NAMALWA (cell line): Measurements from ENCODE around the gene TMEM141.
"Not testable (repeated sequence)": the region's sequence is repeated elsewhere in the genome, so short reads cannot be mapped to it uniquely, and the experiment has no call there.

Source experiments
- DNase-seq: peaks from one replicate; pipeline ENCODE4 v3.0.0-alpha.2; 2015; ENCODE audit warnings: low spot score

The TMEM141 gene

DNA sequence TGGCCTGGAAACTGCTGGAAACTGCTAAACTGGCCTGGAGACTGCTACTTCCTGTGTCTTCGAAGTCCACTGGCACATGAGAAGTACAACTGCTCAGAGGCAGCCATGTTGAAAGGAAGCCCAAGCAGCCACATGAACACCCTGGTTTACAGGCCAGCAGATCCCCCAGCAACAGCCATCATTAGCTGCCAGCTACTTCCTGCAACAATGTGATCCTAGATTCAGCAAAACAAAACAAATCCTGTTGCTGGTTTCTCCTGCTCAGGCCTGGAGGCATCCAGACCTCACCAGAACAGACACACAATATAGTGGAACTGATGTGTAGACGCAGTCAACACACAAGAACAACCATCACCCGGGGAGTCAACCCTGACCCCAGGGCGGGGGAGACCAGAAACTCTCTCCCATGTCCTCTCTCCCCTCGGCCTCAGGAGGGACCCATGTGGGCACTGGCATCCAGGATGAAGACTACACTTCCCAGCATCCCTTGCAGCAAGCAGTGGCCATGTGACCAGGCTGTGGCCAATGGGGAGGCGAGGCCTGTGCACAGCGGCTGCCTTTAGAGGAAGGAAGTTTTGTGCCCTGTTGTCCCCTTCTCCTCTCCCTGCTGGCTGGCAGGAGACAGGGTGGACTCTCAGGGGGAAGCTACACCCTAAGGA lies 17.6 kb upstream of the TMEM141 start:
- peak; percentile 91 for DNase-seq

DNA sequence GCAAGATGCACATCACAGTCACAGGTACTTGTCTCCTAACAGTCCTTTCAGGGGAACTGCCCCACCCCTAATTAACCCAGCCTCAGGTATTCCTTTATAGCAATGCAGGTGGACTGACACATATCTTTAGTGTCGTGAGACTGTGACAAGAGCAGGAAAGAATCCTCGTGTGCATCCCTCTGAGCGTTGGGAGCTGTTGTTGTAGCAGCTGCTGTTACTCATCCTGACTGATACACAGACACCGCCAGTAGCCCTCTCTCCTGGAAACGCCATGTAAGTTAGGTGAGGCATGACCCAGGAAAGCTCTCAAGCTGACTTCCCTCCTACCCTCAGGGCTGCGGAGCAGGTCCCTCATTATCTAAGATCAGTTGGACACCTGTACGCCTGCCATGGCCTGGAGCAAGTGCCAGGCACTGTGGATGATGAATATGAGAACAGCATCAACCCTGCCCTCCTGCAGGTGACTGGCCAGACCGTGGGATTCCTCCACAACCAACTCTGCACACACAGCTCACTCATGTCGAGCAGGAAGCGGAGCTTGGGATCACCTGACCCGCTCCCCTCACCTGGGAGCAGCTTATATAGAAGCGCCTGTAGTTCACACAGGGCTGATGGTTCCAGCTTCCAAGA lies 16.6 kb upstream of the TMEM141 start:
- no peak for DNase-seq

DNA sequence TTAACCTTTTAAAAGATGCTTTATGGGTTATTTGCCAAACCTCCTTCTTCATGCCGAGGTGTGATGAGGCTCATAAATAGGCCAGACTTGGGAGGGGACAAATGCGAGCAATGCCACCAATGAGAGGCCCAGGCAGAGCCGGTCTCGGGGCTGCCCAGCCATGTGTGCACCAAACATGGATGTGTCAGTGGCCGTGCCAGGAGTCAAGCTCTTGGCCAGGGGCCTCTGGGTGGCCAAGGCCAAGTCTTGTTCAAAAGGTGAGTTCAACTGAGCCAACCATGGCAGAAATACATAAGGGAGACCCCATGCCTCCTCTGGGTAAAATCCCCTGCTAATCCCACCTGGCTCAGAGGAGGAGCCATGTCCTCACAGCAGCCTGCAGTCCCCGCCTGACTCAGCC lies 16.0 kb upstream of the TMEM141 start:
- DNase-seq = no peak

DNA sequence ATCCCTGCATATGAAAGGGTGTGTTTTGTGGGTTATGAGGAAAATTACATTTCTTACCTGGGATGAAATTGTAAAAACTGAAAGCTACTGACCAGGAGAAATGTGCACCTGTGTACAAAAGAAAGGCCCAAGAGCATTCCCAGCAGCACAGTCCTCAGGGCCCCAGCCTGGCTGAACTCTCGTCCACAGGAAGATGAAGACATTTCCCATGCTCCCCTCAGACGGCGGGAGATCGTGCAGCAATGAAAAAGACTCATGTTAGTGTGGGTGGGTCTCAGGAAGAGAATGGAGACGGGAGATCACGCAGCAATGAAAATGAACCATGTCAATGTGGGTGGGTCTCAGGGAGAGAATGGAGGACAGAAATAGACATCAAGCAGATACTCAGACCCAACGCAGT lies 14.2 kb upstream of the TMEM141 start:
- DNase-seq = no peak

DNA sequence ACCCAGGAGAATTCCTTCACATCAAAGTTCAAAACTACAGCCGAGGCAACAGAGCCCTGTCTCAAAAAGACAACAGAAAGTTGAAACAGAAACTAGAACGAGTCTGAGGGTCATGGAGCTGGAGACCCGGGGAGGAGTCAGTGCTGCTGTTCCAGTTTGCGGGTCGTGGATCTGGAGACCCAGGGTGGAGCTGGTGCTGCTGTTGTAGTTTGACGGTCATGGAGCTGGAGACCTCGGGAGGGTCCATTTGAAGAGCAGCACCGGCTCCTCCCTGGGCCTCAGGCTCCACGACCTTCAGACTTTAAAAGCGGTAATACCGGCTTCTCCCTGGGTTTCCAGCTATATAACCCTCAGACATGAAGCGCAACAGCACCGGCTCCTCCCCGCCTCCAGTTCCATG lies 13.8 kb upstream of the TMEM141 start:
- DNase-seq = no peak

DNA sequence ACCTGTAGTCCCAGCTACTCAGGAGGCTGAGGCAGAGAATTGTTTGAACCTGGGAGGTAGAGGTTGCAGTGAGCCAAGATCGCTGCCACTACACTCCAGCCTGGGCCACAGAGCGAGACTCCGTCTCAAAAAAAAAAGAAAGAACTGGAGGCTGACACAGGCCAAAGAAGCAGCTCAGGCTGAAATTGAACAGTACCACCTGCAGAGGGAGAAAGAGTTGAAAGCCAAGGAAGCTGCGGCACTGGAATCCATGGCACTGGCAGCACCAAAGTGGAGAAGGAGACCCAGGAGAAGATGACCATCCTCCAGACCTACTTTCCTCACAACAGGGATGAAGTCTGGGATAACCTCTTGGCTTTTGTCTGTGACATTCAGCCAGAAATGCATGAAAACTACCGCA lies 11.3 kb upstream of the TMEM141 start:
- no peak for DNase-seq

DNA sequence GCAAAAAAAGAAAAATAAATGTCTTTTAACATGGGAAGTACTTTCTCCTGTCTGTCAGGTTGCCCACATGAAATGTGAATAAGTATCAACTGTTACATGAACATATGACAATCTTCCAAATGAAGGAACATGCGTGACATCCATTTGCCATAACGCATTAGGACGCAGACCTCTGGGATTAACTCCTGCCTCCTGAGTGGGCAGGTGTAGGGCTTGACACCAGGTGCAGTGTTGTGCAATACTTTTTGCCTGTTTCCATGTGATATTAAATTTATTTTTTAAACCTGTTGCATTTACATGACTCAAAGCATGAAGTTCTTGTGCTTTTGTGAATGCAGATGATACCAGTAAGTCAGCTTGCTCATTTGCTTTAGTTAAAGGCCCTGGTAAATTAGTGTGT lies 8.7 kb upstream of the TMEM141 start:
- no peak for DNase-seq

DNA sequence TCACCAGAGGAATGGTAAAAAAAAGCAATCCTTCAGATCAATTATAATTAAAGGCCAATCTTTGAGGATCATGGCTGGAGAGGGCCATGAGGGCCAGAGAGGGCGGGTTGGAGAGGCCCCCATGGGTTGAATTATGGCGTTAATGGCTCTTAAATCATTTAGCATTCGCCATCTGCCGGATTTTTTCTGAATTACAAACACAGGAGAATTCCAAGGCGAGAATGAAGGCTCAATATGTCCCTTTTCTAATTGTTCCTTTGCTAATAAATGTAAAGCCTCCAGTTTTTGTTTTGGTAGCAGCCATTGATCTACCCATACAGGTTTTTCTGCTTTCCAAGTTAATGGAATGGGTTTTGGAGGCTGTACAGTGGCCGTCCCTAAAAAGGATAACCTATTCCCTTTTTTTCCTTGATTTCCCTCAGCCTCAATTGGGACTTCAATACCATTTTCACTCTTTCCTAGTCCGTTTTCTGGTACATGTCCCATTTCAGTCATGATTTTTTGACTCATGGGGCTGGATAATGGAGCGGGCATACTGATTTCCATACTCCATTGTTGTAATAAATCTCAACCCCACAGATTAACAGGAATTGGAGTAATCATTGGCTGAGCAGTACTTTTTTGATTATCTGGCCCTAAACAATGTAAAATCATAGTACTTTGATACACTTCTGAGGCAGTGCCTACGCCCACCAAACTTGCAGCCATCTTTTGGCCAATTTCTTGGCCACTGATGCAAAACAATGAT lies 6.7 kb upstream of the TMEM141 start:
- peak; percentile 77 for DNase-seq

DNA sequence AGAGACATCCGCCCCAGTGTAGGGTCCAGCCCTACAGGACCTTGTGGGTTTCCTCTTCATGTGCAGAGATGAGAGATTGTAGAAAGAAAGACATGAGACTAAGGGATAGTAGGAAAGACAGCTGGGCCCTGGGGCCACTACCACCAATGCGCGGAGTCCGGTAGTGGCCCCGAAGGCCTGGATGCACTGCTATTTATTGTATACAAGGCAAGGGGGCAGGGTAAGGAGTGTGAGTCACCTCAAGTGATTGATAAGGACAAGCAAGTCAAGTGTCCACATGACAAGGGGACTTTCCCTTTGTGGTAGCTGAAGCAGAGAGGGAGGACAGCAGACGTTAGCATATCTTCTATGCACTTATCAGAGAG lies 6.2 kb upstream of the TMEM141 start:
- no peak for DNase-seq

DNA sequence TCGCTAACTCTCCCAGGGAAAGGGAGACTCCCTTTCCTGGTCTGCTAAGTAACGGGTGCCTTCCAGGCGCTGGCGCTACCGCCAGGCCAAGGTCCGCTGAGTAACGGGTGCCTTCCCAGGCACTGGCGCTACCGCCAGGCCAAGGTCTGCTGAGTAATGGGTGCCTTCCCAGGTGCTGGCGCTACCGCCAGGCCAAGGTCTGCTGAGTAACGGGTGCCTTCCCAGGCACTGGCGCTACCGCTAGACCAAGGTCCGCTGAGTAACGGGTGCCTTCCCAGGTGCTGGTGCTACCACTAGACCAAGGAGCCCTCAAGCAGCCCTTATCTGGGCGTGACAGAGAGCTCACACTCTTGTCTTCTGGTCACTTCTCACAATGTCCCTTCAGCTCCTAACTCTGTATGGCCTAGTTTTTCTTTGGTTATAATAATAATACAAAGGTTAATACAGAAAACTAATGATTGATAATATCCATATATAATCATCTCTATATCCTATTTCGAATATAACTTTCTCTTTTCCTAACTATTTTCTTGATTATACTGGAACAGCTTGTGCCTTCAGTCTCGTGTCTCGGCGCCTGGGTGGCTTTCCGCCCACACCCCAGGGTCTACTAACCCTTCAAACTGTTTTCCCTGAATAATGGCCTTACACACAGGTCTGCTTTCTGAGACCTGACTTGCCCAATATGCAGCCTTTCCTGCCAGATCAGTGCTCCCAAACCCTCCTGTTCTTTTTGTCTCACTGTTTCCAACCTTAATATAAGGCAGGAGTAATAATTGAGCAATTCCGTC lies 5.4 kb upstream of the TMEM141 start:
- DNase-seq = not testable (repeated sequence)

DNA sequence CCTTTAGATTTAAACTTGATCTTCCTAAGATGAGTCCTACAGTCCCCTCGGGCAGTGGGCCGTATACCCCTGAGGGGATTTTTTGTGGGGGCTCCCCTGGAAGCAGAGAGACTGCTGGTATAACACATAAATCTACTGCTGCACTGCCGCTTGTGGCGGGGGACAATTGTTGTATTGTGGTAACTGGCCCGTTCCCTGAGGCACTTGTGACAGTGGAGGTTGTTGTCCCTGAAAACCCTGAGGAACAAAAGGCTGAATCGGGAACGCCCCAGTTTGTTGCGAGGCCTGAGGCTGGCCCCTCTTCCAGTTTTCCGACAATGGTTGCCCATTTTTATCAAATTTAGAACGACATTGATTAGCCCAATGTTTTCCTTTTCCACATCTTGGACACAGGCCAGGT lies 4.7 kb upstream of the TMEM141 start:
- no peak for DNase-seq

DNA sequence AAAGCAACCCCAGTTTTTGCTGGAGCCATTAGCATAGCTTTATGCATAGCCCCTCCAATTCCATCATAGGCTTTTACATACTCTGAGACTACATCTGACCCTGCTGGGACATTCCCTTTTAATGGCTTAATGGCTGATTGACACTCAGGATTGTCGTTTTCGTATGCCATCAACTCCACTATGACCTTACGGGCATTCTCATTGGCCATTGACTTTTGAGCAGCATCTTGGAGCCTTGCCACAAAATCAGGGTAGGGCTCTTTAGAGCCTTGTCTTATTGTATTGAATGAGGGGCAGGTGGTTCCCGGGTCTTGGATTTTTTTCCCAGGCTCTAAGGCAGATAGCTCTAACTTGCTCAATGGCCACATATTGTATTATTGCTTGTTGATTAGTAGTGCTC lies 4.2 kb upstream of the TMEM141 start:
- DNase-seq = not testable (repeated sequence)

DNA sequence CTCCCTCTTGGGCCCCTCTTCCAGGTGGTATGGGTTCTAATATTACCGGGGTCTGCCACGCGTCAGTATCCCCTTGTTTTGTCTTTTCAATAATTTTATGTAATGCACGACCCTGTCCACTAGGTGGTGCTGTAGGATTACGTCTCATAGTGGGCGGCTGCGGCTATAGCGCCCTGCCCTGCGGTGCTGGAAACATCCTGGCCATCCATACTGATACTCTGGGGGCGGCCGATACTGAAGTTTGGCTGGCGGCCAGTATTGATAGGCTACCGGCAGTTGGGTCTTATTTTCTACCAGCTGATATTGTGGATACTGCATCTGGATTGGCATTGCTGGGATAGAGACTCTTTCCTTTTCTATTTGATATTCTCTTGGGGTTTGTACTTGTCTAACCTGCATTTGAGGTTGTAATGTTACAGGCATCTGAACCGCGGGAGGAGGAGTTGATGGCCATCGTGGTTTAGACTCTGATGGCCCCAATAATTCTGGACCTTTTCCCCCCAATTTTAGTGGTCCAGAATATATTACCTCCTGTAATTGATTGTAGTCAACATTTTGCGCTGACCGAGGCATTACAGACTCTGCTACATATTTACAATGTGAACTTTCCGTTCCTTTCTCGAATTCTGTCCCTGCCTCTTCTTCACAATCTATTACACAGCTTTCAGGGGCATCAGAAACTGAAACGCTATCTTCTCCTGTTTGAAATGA lies 3.3 kb upstream of the TMEM141 start:
- DNase-seq = peak; percentile 87

DNA sequence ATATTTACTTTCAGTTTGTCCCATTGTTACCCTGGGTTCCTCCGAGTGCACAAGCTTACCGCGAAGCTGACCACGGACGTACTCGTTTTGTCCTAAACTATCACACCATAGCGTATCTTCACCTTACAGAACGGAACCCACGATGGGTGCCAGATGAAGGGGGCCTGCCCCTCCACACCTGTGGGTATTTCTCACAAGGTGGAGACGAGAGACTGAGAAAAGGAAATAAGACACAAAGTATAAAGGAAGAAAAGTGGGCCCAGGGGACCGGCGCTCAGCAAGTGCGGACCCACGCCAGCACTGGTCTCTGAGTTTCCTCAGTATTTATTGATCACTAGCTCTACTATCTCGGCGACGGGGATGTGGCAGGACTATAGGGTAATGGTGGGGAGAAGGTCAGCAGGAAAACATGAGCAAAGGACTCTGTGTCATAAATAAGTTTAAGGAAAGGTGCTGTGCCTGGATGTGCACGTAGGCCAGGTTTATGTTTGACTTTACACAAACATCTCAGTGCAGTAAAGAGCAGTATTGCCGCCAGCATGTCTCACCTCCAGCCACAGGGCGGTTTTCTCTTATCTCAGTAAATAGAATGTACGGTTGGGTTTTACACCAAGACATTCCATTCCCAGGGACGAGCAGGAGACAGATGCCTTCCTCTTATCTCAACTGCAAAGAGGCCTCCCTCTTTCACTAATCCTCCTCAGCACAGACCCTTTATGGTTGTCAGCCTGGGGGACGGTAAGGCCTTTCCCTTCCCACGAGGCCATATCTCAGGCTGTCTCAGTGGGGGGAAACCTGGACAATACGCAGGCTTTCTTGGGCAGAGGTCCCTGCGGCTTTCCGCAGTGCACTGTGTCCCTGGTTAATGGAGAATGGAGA lies 2.3 kb upstream of the TMEM141 start:
- not testable (repeated sequence) for DNase-seq

DNA sequence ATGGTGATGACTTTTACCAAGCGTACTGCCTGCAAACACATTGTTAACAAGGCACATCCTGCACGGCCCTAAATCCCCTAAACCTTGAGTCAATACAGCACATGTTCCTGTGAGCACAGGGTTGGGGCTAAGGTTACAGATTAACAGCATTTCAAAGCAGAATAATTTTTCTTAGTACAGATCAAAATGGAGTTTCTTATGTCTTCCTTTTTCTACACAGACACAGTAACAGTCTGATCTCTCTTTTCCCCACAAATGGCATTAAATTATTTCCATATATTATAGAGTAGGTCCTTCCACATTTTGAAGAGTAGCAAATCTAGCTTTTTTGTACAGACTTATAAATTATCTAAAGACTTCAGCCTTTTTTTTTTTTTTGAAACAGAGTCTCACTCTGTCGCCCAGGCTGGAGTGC lies 1.6 kb upstream of the TMEM141 start:
- DNase-seq = no peak

DNA sequence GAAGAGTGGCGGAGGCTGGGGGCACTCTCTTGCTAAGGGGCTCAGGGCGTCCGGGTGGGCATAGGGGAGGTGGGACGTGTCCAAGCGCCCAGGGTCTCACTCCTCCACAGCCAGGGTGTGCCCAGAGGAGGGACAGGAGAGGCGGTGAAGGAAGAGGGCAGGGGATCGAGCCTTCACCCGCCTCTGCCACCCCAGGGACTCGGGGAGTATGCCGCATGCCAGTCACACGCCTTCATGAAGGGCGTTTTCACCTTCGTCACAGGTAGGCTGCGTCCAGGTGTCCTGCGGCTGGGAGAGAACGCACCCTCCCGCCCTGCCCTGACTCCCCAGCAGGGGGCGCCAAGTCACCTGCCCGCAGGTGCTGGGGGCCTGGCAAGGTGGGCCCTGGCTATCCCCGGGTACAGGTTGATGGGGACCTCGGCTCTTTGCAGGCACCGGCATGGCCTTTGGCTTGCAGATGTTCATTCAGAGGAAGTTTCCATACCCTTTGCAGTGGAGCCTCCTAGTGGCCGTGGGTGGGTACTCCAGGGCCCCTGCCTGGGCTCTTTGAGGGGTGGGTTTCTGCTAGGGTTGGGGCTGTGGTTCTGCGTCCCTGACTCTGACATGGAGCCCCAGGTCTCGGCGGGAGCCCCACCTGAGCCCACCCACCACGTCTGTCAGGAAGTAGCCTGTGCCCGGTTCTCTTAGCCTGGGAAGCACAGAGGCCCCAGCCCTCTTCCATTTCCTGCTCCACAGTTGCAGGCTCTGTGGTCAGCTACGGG lies 552 bp downstream of the TMEM141 start:
- peak; percentile 82 for DNase-seq

DNA sequence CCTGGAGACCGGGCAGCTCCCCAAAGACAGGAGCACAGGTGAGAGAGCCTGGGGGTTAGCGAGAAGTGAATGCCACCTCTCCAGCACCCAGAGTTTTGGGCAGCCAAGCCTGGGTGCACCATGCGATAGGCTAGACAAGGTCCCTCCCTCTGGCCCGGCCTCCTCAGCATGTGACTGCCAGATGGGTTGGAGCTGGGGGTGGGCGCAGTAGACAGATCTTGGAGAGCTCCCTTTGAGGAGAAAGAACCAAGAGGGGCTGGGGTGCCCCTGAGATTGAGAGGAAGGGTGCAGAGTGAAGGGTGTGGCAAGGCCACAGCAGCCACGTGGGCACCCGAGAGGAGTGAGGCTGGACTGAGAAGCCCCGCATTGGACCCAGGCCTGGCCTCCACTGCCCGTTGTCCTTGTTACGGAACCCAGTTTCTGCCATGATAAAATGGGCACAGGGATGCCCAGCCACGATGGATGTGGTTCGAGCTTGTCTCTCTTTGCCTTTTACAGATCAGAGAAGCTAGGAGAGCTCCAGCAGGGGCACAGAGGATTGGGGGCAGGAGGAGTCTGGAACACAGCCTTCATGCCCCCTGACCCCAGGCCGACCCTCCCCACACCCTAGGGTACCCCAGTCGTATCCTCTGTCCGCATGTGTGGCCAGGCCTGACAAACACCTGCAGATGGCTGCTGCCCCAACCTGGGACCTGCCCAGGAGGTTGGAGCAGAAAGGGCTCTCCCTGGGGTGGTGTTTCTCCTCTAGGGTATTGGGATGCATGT lies 1.4 kb downstream of the TMEM141 start:
- no peak for DNase-seq

DNA sequence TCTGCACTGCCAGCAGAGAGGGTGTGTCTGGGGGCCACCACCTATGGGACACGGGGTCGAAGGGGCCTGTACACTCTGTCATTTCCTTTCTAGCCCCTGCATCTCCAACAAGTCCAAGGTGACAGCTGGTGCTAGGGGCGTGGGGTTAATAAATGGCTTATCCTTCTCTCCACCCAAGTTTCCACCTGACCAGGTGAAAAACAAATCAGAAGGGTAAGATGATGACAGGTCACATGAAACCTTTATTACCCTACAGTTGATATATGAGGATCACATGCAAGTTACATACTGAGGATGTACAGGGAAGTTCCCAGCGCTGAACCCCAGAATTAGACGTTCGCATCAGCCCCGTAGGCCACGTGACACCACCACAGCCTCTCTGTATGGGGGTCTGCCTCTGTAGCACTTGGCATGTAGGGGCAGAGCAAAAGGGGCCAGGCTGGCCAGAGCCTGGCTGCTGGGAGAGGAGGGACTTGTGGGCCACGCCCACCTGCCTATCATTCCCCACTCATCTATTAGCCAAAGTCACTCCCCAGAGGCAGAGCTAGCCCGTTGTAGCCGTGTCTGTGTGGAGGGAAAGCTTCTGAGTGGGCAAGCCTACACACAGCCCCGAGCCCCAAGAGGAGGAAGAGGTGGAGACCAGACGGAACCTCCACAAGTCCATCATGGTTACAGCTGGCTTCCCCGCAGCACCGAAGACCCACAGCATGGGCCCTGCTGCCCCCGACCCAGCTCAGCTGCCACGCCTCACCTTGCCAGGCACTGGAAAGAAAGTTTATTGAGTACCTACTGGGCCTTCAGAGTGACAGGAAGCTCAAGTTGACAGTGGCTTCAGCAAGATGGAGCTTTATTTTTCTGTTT lies 2.2 kb downstream of the TMEM141 start:
- DNase-seq = peak; percentile 42
